ENCODE data around the gene C19orf25.

Gene C19orf25

DNA sequence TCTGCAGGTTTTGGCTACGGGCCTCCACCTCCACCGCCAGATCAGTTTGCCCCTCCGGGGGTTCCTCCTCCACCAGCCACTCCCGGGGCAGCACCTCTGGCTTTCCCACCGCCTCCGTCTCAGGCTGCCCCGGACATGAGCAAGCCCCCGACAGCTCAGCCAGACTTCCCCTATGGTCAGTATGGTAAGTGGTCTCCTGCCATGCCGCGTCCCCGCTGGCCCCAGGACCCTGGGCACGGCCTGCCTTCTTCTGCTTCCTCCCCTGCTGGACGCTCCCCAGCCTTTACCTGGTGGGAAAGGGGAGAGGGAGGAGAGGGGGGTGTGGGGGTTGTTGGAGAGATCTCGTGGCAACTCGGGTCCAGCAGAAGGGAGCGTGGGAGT, 46.5 kb downstream of the C19orf25 start:
- no peak for DNase-seq (ENCODE audit: low read depth)

GRCh38 chr19:1431759-1432506, 47.1 kb downstream of the C19orf25 start:
- no peak for DNase-seq (ENCODE audit: low read depth)

DNA sequence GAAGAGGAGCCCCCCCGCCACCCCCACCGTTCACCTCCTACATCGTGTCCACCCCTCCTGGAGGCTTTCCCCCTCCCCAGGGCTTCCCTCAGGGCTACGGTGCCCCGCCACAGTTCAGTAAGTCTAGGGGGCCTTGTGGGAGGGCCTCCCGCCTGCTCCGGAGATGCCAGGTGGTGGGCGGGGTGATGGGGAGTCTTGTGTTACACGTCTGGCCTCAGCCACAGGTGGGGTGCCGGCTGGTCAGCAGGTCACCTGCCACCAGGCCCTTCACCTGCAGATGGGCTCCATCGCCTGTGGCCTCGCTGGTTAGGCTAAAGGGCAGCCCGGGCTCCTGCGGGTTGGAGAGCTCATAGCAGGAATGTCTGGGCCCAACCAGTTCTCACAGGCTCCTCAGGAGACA, 48.8 kb downstream of the C19orf25 start:
- no peak for DNase-seq (ENCODE audit: low read depth)

- no peak for DNase-seq (ENCODE audit: low read depth)
These were observed 49.3 kb downstream of the C19orf25 start for GRCh38 chr19:1429750-1430149.

GRCh38 chr19:1428738-1429391, 50.1 kb downstream of the C19orf25 start:
- no peak for DNase-seq (ENCODE audit: low read depth)

DNA sequence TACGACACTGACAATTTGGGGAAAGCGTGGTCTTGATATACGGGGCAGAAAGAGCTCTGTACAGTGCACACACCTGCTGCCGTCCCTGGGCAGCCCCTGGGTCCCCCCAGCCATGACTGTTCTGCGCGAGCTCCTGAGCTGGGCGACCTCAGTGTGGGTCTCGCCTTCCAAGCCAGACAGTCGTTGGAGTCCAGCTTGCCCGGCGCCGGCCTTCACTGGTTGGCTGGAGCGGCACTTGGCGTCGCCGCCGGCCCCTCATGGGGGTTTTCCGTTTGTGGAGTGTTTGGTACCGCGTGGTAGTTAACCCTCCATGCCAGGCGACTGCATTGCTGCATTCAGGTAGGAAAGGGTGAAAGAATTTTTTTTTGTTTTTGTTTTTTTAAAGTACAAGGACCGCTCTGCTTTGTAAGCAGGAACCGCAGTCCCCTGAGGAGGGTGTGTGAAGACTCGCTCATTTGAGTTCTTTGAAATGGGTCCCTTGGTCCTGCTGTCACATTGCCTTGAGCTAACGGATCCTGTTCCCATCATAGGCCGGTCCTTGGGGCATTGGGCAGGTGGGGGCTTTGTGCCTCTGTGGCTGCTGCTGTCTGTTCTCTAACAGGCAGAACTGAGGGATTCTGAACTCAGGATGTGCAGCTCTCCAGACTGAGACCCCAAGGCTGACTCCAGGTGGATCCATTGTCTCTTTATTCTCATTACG, 51.6 kb downstream of the C19orf25 start:
- DNase-seq (ENCODE audit: low read depth): no peak

DNA sequence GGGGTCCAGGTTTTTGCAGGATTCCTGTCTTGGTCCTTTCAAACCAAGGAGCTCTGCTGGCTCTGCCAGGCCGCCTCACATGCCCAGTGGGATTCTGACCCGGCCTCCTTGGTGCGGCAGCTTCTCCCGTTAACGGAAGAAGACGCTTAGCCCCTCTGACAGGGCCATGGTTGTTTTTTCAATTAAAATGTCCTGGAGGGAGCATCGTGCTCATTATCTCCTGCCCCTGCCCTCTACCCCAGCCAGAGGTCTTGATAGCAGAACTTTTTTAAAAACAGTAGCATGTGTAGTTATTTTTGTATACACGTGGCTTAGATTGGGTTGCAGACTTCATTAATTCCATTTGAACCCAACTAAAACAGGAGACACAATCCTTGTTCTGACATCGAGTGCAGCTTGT, 52.3 kb downstream of the C19orf25 start:
- DNase-seq (ENCODE audit: low read depth): no peak

DNA sequence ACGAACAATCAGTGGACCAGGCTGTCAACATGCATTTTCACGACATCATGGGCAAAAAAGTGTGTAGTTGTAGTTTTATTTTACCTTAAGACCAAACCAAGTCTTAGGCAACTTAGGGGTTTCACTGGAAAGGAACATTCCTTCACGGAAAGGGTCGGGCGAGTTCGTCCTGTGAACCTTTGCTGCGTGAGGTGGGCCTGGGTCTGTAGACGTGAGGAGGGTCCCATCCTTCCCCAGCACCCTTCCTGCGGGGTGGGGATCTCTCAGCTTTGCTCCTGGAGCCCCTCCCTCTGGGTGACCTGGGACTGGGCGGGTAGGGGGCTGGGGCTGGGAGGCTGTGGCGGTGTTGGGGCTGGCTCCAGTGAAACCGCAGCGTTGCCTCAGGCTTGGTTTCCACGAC, 53.1 kb downstream of the C19orf25 start:
- no peak for DNase-seq (ENCODE audit: low read depth)

DNA sequence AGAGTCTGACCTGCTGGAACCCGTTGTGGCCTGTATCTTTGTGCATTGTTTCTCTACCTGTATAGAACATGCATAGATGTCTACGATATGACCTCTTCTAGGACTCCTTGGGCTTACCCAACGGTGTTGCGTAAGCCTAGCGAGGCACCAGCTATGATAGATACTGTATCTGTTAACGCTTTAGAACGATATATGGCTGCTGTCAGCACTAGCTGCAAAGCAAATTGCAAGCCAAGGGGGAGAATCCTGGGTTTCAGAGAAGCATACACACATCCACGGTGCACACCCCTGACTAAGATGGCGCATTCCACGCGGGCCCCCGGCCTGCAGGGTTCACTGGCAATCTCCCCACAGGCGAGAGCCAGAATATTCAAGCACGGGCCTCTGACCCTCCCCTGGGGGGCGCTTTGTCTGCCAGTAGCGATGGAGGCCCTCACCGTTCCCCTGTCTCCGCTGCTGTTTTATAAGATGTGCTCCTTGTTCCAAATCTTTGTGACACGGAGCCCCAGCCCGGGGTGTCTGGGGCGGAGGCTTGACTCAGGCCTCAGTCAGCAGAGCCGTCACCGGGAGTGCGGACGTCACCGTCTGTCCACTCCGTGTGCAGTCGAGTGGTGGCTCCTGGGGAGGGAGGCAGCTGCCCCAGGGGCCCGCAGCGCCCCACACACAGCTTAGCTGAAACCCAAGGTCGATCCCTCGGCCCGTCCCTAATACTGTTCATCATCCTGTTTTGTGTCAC, 53.7 kb downstream of the C19orf25 start:
- DNase-seq (ENCODE audit: low read depth): no peak

- DNase-seq (ENCODE audit: low read depth): no peak
These were observed 54.6 kb downstream of the C19orf25 start for GRCh38 chr19:1424192-1424955.

DNA sequence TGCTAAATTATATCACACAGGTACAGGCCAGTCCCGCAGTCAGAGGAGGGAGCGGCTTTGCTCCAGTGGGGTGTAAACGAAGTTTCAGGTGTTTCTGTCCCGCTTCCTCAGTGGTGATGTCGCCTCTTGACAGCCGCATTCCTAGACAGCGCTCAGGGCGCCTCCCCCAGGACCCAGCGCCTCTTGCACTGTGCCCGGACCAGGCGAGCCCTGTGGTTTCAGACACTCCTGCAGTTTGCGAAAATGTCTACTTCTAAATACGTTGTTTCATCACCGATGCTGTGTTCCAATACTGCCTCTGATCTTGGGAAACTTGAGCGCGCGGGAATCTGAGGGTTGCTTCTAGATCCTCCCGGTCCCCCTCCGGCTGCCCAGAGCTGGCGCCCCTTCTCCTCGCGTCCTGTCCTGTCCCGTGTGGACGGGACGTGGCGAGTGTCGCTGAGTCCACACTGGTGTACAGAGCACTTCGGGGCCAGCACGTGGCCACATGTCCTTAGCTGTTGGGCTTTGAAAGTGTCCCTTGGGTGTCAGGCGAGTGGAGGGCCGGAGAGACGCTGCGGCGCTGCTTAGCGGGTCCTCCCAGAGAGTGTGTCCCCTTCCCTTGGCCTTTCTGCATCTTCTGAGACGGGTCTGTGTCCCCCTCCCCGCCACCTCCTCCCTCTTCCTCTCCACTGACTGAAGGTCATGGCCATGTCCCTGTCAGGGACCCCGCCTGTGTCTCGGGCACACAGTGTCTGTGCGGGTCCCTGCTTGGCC, 55.4 kb downstream of the C19orf25 start:
- DNase-seq (ENCODE audit: low read depth): no peak

Data from iris pigment epithelial cell (primary cell).